CD1c-positive myeloid dendritic cell (primary cell): Measurements from ENCODE around the gene DNAJB5.
"Not testable (repeated sequence)": the region's sequence is repeated elsewhere in the genome, so short reads cannot be mapped to it uniquely, and the experiment has no call there.

Experiments
- DNase-seq: peaks from one replicate; pipeline ENCODE4 v3.0.0-alpha.2; 2016; ENCODE audit errors: extremely low spot score

DNAJB5 gene

GRCh38 chr9:34989003-34989945 is at the start of gene DNAJB5:
Gene DNAJB5, plus strand, starts transcription at chr9:34989745. Its CDS starts 886 bp downstream, at chr9:34990631.
- peak; percentile 99 for DNase-seq

- not testable (repeated sequence) for DNase-seq
These were observed 49.6 kb upstream of the DNAJB5 start for GRCh38 chr9:34939989-34940388.

GRCh38 chr9:34948451-34948850 is 41.1 kb upstream of the DNAJB5 start:
- no peak for DNase-seq

GRCh38 chr9:34954225-34954624 is 35.3 kb upstream of the DNAJB5 start:
- DNase-seq = no peak

GRCh38 chr9:34956066-34956465 is 33.5 kb upstream of the DNAJB5 start:
- not testable (repeated sequence) for DNase-seq

GRCh38 chr9:34956648-34957047 is 32.9 kb upstream of the DNAJB5 start:
- DNase-seq = no peak

- peak; percentile 50 for DNase-seq
These were observed 31.8 kb upstream of the DNAJB5 start, which contains the start of gene PHF24 for GRCh38 chr9:34957492-34958410. Gene PHF24, plus strand, starts transcription at chr9:34958285. Its CDS starts 13,014 bp downstream, at chr9:34971299.

- DNase-seq = no peak
These were observed 31.0 kb upstream of the DNAJB5 start for GRCh38 chr9:34958411-34958982.

GRCh38 chr9:34959461-34959860 is 30.1 kb upstream of the DNAJB5 start:
- no peak for DNase-seq

GRCh38 chr9:34961574-34962490 is 27.7 kb upstream of the DNAJB5 start:
- peak; percentile 77 for DNase-seq

- no peak for DNase-seq
These were observed 27.0 kb upstream of the DNAJB5 start for GRCh38 chr9:34962546-34962945.

GRCh38 chr9:34963552-34963951 is 26.0 kb upstream of the DNAJB5 start:
- DNase-seq = no peak

GRCh38 chr9:34964458-34964857 is 25.1 kb upstream of the DNAJB5 start:
- DNase-seq = no peak

- no peak for DNase-seq
These were observed 18.3 kb upstream of the DNAJB5 start for GRCh38 chr9:34971146-34971811.

- no peak for DNase-seq
These were observed 14.9 kb upstream of the DNAJB5 start for GRCh38 chr9:34974664-34975063.

GRCh38 chr9:34976441-34976840 is 13.1 kb upstream of the DNAJB5 start:
- DNase-seq = no peak

GRCh38 chr9:34976992-34977391 is 12.6 kb upstream of the DNAJB5 start:
- no peak for DNase-seq

GRCh38 chr9:34980181-34980761 is 9.3 kb upstream of the DNAJB5 start:
- DNase-seq = no peak

GRCh38 chr9:34982361-34982760 is 7.2 kb upstream of the DNAJB5 start:
- DNase-seq = peak; percentile 83

- DNase-seq = peak; percentile 66
These were observed 6.3 kb upstream of the DNAJB5 start for GRCh38 chr9:34983209-34983608.
